Activated CD4-positive, alpha-beta T cell treated with anti-CD3 and anti-CD28 coated beads, Interleukin-2, Interleukin-4, amounts not matched to agents 100 ng/mL and 50 ng/mL, durations not matched to agents 16 hours and 8 hours (primary cell): ENCODE data around the gene PARP12.
A peak's percentile ranks its signal among the peaks of the same experiment; 100 is the strongest.
"Not testable (repeated sequence)": the region's sequence is repeated elsewhere in the genome, so short reads cannot be mapped to it uniquely, and the experiment has no call there.

ENCODE experiments used
- DNase-seq: peaks from one replicate; pipeline ENCODE4 v3.0.0-alpha.2; 2020; ENCODE audit warnings: low spot score

Gene PARP12

GRCh38 chr7:140062528-140063299, at the start of gene PARP12:
Gene PARP12, minus strand, starts transcription at chr7:140062951. Its CDS starts 104 bp downstream, at chr7:140062847.
- peak; percentile 91 for DNase-seq

- not testable (repeated sequence) for DNase-seq
Observed at GRCh38 chr7:140108777-140109176, 46.0 kb upstream of the PARP12 start.

GRCh38 chr7:140096459-140096858, 33.7 kb upstream of the PARP12 start:
- no peak for DNase-seq

GRCh38 chr7:140093375-140093774, 30.6 kb upstream of the PARP12 start:
- DNase-seq = no peak

- DNase-seq = no peak
Observed at GRCh38 chr7:140085447-140085846, 22.7 kb upstream of the PARP12 start.

GRCh38 chr7:140084972-140085371, 22.2 kb upstream of the PARP12 start:
- DNase-seq = peak; percentile 51

GRCh38 chr7:140084142-140084655, 21.4 kb upstream of the PARP12 start:
- DNase-seq = no peak

- no peak for DNase-seq
Observed at GRCh38 chr7:140082770-140083169, 20.0 kb upstream of the PARP12 start.

- no peak for DNase-seq
Observed at GRCh38 chr7:140081774-140082425, 19.1 kb upstream of the PARP12 start.

- DNase-seq = no peak
Observed at GRCh38 chr7:140080919-140081318, 18.2 kb upstream of the PARP12 start.

GRCh38 chr7:140079121-140079536, 16.4 kb upstream of the PARP12 start:
- no peak for DNase-seq

GRCh38 chr7:140078392-140078791, 15.6 kb upstream of the PARP12 start:
- no peak for DNase-seq

GRCh38 chr7:140074780-140075179, 12.0 kb upstream of the PARP12 start:
- DNase-seq = no peak

- DNase-seq = no peak
Observed at GRCh38 chr7:140070546-140070945, 7.8 kb upstream of the PARP12 start.

- no peak for DNase-seq
Observed at GRCh38 chr7:140069298-140069949, 6.7 kb upstream of the PARP12 start.

GRCh38 chr7:140068033-140068432, 5.3 kb upstream of the PARP12 start:
- DNase-seq = no peak

- DNase-seq = no peak
Observed at GRCh38 chr7:140067052-140067451, 4.3 kb upstream of the PARP12 start.

GRCh38 chr7:140062118-140062527, 628 bp downstream of the PARP12 start:
- peak; percentile 12 for DNase-seq

- DNase-seq = no peak
Observed at GRCh38 chr7:140061607-140061930, 1.2 kb downstream of the PARP12 start.

GRCh38 chr7:140060788-140061606, 1.8 kb downstream of the PARP12 start:
- no peak for DNase-seq

- peak; percentile 22 for DNase-seq
Observed at GRCh38 chr7:140060243-140060630, 2.5 kb downstream of the PARP12 start.
